IMR-90 (cell line): ENCODE results near the gene STAC. TPM values are rescaled to one million over a fixed set of nuclear protein-coding genes. Genes with fewer than 3 reads are reported as not detected.

ENCODE experiments used
- ATAC-seq: fragments of 200-7000 bp; cut with Tn5 transposase; 2 replicates; pipeline ENCODE4 v1.9.1; 2020; ENCODE audit warnings: low read depth, mild to moderate bottlenecking, moderate library complexity
- BruUV-seq: library from RNA; stranded (reverse); fragments of 400-500 nt; replicated peaks from 2 replicates; lab custom pipeline; 2021; lab: Mats Ljungman, UMichigan
- CTCF ChIA-PET: fragments of 300-600 bp; formaldehyde crosslinking; extraction: SDS; loops from one replicate; lab custom pipeline; 2021; ENCODE audit warnings: antibody characterized with exemption; lab: Yijun Ruan, JAX
- POLR2A ChIA-PET: fragments of 300-600 bp; sonication (Branson Sonifier 250); formaldehyde crosslinking; loops from one replicate; lab custom pipeline; 2022; ENCODE audit warnings: antibody characterized with exemption; ENCODE audit not compliant: unreplicated experiment; lab: Charles Lee
- DNase-seq: peaks from one replicate; pipeline ENCODE4 v3.0.0; 2013
- H2AFZ ChIP-seq: replicated peaks from 2 replicates; pipeline ENCODE3; 2013; ENCODE audit warnings: low read length, mild to moderate bottlenecking; ENCODE audit not compliant: poor library complexity
- H2AK5ac ChIP-seq: 2 replicates; pipeline ENCODE4 v1.6.1; 2013; ENCODE audit warnings: low read depth, low read length, inconsistent platforms
- H2AK9ac ChIP-seq: replicated peaks from 2 replicates; pipeline ENCODE3; 2013; ENCODE audit warnings: mild to moderate bottlenecking, low read depth, low read length, moderate library complexity; ENCODE audit not compliant: poor library complexity
- H2BK120ac ChIP-seq: 2 replicates; pipeline ENCODE4 v1.6.1; 2013; ENCODE audit warnings: low read depth, low read length, inconsistent platforms
- H2BK15ac ChIP-seq: 3 replicates; pipeline ENCODE4 v1.6.1; 2013; ENCODE audit warnings: low read depth, low read length, inconsistent platforms
- H2BK20ac ChIP-seq: 2 replicates; pipeline ENCODE4 v1.6.1; 2013; ENCODE audit warnings: low read depth, mild to moderate bottlenecking, inconsistent platforms, low read length, moderate library complexity
- H2BK5ac ChIP-seq: 2 replicates; pipeline ENCODE4 v1.6.1; 2013; ENCODE audit warnings: mild to moderate bottlenecking, low read depth, low read length, inconsistent platforms; ENCODE audit not compliant: poor library complexity, severe bottlenecking
- H3K14ac ChIP-seq: replicated peaks from 2 replicates; pipeline ENCODE4 v1.6.1; 2013; ENCODE audit warnings: low read depth, low read length, inconsistent platforms
- H3K18ac ChIP-seq: 2 replicates; pipeline ENCODE4 v1.6.1; 2013; ENCODE audit warnings: low read depth, low read length, control low read depth
- H3K23ac ChIP-seq: 2 replicates; pipeline ENCODE4 v1.6.1; 2013; ENCODE audit warnings: low read depth, low read length, inconsistent platforms
- H3K27ac ChIP-seq: 2 replicates; pipeline ENCODE4 v1.5.1; 2013; ENCODE audit warnings: mild to moderate bottlenecking, control low read depth, low read length; ENCODE audit not compliant: insufficient read depth
- H3K27me3 ChIP-seq: 2 replicates; pipeline ENCODE4 v1.6.1; 2013; ENCODE audit warnings: low read length; ENCODE audit not compliant: control insufficient read depth, insufficient read depth
- H3K36me3 ChIP-seq: 2 replicates; pipeline ENCODE4 v1.6.1; 2013; ENCODE audit warnings: low read length, mixed read lengths; ENCODE audit not compliant: control insufficient read depth, insufficient read depth
- H3K4ac ChIP-seq: 2 replicates; pipeline ENCODE4 v1.6.1; 2013; ENCODE audit warnings: low read depth, low read length, inconsistent platforms
- H3K4me1 ChIP-seq: 2 replicates; pipeline ENCODE4 v1.6.1; 2013; ENCODE audit warnings: low read length, mixed read lengths; ENCODE audit not compliant: control insufficient read depth, insufficient read depth
- H3K4me2 ChIP-seq: 2 replicates; pipeline ENCODE4 v1.6.1; 2013; ENCODE audit warnings: low read depth, mild to moderate bottlenecking, control low read depth, low read length, moderate library complexity
- H3K4me3 ChIP-seq: 2 replicates; pipeline ENCODE4 v1.5.1; 2013; ENCODE audit warnings: low read depth, mild to moderate bottlenecking, control low read depth, low read length, moderate library complexity; ENCODE audit not compliant: insufficient read depth
- H3K56ac ChIP-seq: 2 replicates; pipeline ENCODE4 v1.6.1; 2013; ENCODE audit warnings: low read length, inconsistent platforms; ENCODE audit not compliant: insufficient read depth; ENCODE audit errors: extremely low read depth
- H3K79me1 ChIP-seq, 2 experiments: 2 replicates each; pipeline ENCODE4 v1.6.1; 2013; ENCODE audit warnings: low read length in 2 of 2, inconsistent platforms in 1 of 2, low read depth in 1 of 2
- H3K9ac ChIP-seq: 2 replicates; pipeline ENCODE4 v1.6.1; 2013; ENCODE audit warnings: low read depth, low read length, control low read depth
- H3K9me1 ChIP-seq: 2 replicates; pipeline ENCODE4 v1.6.1; 2013; ENCODE audit warnings: low read length, inconsistent platforms; ENCODE audit not compliant: insufficient read depth
- H3K9me3 ChIP-seq: 2 replicates; pipeline ENCODE4 v1.6.1; 2013; ENCODE audit warnings: low read length; ENCODE audit not compliant: control insufficient read depth, insufficient read depth
- H4K20me1 ChIP-seq: 2 replicates; pipeline ENCODE4 v1.6.1; 2013; ENCODE audit warnings: low read length, inconsistent platforms; ENCODE audit not compliant: insufficient read depth
- H4K5ac ChIP-seq: 2 replicates; pipeline ENCODE4 v1.6.1; 2013; ENCODE audit warnings: mild to moderate bottlenecking, low read depth, low read length, control low read depth
- H4K8ac ChIP-seq, 2 experiments: 2 replicates each; pipeline ENCODE4 v1.6.1; 2013; ENCODE audit warnings: low read depth in 2 of 2, low read length in 2 of 2, control low read depth in 1 of 2, inconsistent platforms in 1 of 2
- H4K91ac ChIP-seq: 2 replicates; pipeline ENCODE4 v1.6.1; 2013; ENCODE audit warnings: low read depth, low read length, inconsistent platforms; ENCODE audit not compliant: insufficient read depth
- MAFK ChIP-seq: IDR thresholded peaks from 2 replicates; pipeline ENCODE4 v1.6.1; 2012; ENCODE audit warnings: low read depth, low read length, improper control_type of control experiment
- POLR2A ChIP-seq: IDR thresholded peaks from 2 replicates; pipeline ENCODE4 v1.6.1; 2012; ENCODE audit warnings: mild to moderate bottlenecking, low read depth, low read length
- RCOR1 ChIP-seq: IDR thresholded peaks from 2 replicates; pipeline ENCODE4 v1.6.1; 2012; ENCODE audit warnings: mild to moderate bottlenecking, low read length, improper control_type of control experiment; ENCODE audit not compliant: insufficient replicate concordance
- SMC3 ChIP-seq: fragments of 150-350 bp; IDR thresholded peaks from 2 replicates; pipeline ENCODE4 v1.6.1; 2016; ENCODE audit warnings: low read depth, mild to moderate bottlenecking, antibody characterized with exemption, low read length, moderate library complexity
- WGBS, 2 experiments: methylation state at CpG; one replicate each; pipeline versions ENCODE4 v1.1.5 to v1.1.7; 2013; ENCODE audit warnings: missing lambda C conversion rate in 2 of 2; ENCODE audit not compliant: insufficient read length in 1 of 2; ENCODE audit errors: extremely low coverage in 2 of 2; 5-methylcytosine and 5-hydroxymethylcytosine counted together
- dilution Hi-C: fragments of 300-500 bp; cut with HindIII; formaldehyde crosslinking; loops from one replicate; pipeline ENCODE4 v1.14.3; 2018; ENCODE audit warnings: low sequenced_read_pairs; ENCODE audit not compliant: unreplicated experiment
- in situ Hi-C: fragments of 300-500 bp; cut with MboI; formaldehyde crosslinking; loops from 3 replicates; pipeline ENCODE4 v1.14.3; 2019; ENCODE audit warnings: low sequenced_read_pairs, inconsistent platforms, mixed read lengths
- intact Hi-C: fragments of 100-400 bp; cut with micrococcal nuclease; formaldehyde crosslinking; loops from 2 replicates; pipeline ENCODE4 v1.10.0; 2022
- polyA plus RNA-seq, 3 experiments: library from polyadenylated mRNA; depleted of rRNA; stranded (reverse); fragments of >200 nt; gene quantifications; 2 replicates each; pipeline ENCODE4 v1.2.3, GENCODE V29; 2012; ENCODE audit warnings: low replicate concordance in 1 of 3
- total RNA-seq: library from RNA; depleted of rRNA; stranded (reverse); fragments of >200 nt; gene quantifications from 2 replicates; pipeline ENCODE4 v1.2.3, GENCODE V29; 2012

The STAC gene
- total and polyA plus RNA-seq, 2 of the 4 experiments (the other 2 are of a cell fraction): 0.19 to 0.36 TPM

GRCh38 chr3:36486009-36486795, 105.9 kb downstream of the STAC start:
- no TSS peak for BruUV-seq
- Histone ChIP-seq H2BK5ac (no peak overlapping the region), H4K20me1 (no peaks in the 10 kb centered on the region), H4K91ac (no peak overlapping the region), H2AFZ (no peak overlapping the region), H2BK15ac (no peak overlapping the region), H2BK120ac (no peak overlapping the region), H4K8ac (no peak overlapping the region), H3K23ac (no peak overlapping the region), H3K9ac (no peak overlapping the region), H3K4me1 (no peaks in the 10 kb centered on the region), H3K4me3 (no peak overlapping the region), H2AK9ac (no peak overlapping the region), H3K9me3 (no peaks in the 10 kb centered on the region), H3K18ac (no peak overlapping the region), H3K79me1 (no peaks in the 10 kb centered on the region), H2AK5ac (no peak overlapping the region), H3K36me3 (no peaks in the 10 kb centered on the region), H2BK20ac (no peak overlapping the region), H3K27me3 (no peaks in the 10 kb centered on the region), H3K4me2 (no peak overlapping the region), H3K4ac (no peak overlapping the region), H4K5ac (no peak overlapping the region), H3K14ac (no peak overlapping the region), H3K9me1 (no peaks in the 10 kb centered on the region), H3K56ac (no peak overlapping the region), H3K27ac (no peak overlapping the region)
- CTCF ChIA-PET: no interaction called here
- intact Hi-C loops: no loop called here
- POLR2A ChIA-PET: no interaction called here
- TF ChIP-seq POLR2A (no peak), RCOR1 (no peak), MAFK (no peak), SMC3 (no peak)
- 31% methylated on average over 2 of the region's 8 CpGs; no CpG with 5 or more reads in 1 of the 2 experiments for WGBS, 2 experiments
- in situ Hi-C loops: no loop called here
- ATAC-seq: no peak
- no peak for DNase-seq
- dilution Hi-C loops: no loop called here
